Activated naive CD8-positive, alpha-beta T cell treated with anti-CD3 and anti-CD28 coated beads, Interleukin-2, amount 50 U/mL, for 16 hours (primary cell): ENCODE measurements around the gene DST.

Experiments
- DNase-seq: peaks from one replicate; pipeline ENCODE4 v3.0.0-alpha.2; 2020; ENCODE audit warnings: low read depth, low spot score

DST gene

GRCh38 chr6:56624046-56624727 is 18.5 kb downstream of the DST start:
- DNase-seq = no peak

- DNase-seq = no peak
Measured at GRCh38 chr6:56620229-56620868, 22.3 kb downstream of the DST start.

- no peak for DNase-seq
Measured at GRCh38 chr6:56618050-56618449, 24.6 kb downstream of the DST start.

GRCh38 chr6:56616967-56617366 is 25.7 kb downstream of the DST start:
- no peak for DNase-seq

- no peak for DNase-seq
Measured at GRCh38 chr6:56613247-56613851, 29.3 kb downstream of the DST start.

GRCh38 chr6:56608332-56608731 is 34.4 kb downstream of the DST start:
- no peak for DNase-seq

GRCh38 chr6:56607111-56607752 is 35.5 kb downstream of the DST start:
- DNase-seq = no peak

- no peak for DNase-seq
Measured at GRCh38 chr6:56605435-56605834, 37.3 kb downstream of the DST start.

- DNase-seq = no peak
Measured at GRCh38 chr6:56604186-56604585, 38.5 kb downstream of the DST start.

- no peak for DNase-seq
Measured at GRCh38 chr6:56601390-56601789, 41.3 kb downstream of the DST start.

GRCh38 chr6:56595490-56596122 is 47.1 kb downstream of the DST start:
- no peak for DNase-seq

GRCh38 chr6:56594699-56595098 is 48.0 kb downstream of the DST start:
- no peak for DNase-seq

- no peak for DNase-seq
Measured at GRCh38 chr6:56593801-56594318, 48.8 kb downstream of the DST start.

GRCh38 chr6:56582236-56582635 is 60.5 kb downstream of the DST start:
- no peak for DNase-seq

GRCh38 chr6:56581296-56581925 is 61.3 kb downstream of the DST start:
- no peak for DNase-seq

- no peak for DNase-seq
Measured at GRCh38 chr6:56580271-56580670, 62.4 kb downstream of the DST start.

- no peak for DNase-seq
Measured at GRCh38 chr6:56579155-56579851, 63.4 kb downstream of the DST start.

- DNase-seq = no peak
Measured at GRCh38 chr6:56575736-56576135, 67.0 kb downstream of the DST start.

GRCh38 chr6:56574292-56574691 is 68.4 kb downstream of the DST start:
- DNase-seq = no peak

- no peak for DNase-seq
Measured at GRCh38 chr6:56573624-56574023, 69.1 kb downstream of the DST start.
